ENCODE measurements around the gene FAF2.

The FAF2 gene

GRCh38 chr5:176491101-176491502, 42.9 kb downstream of the FAF2 start:
- DNase-seq (ENCODE audit: insufficient read length) (no peak), FAIRE-seq (no peak)
- TF ChIP-seq POLR2AphosphoS5 (IDR thresholded peaks at IDR 0.05; ENCODE audit: low read depth, low read length): no peak
- no peak for TF ChIP-seq TAF1 (IDR thresholded peaks at IDR 0.05; ENCODE audit: borderline replicate concordance, low read depth, low read length)
- no peak for TF ChIP-seq POLR2A (IDR thresholded peaks at IDR 0.05; ENCODE audit: low read depth, low read length)

- TF ChIP-seq TAF1 (IDR thresholded peaks at IDR 0.05; ENCODE audit: borderline replicate concordance, low read depth, low read length) (no peak), POLR2A (IDR thresholded peaks at IDR 0.05; ENCODE audit: low read depth, low read length) (no peak), POLR2AphosphoS5 (IDR thresholded peaks at IDR 0.05; ENCODE audit: low read depth, low read length) (no peak)
- no peak for FAIRE-seq
- no peak for DNase-seq (ENCODE audit: insufficient read length)
These were observed 43.7 kb downstream of the FAF2 start for GRCh38 chr5:176491901-176492300.

GRCh38 chr5:176492431-176492830, 44.2 kb downstream of the FAF2 start:
- TF ChIP-seq TAF1 (IDR thresholded peaks at IDR 0.05; ENCODE audit: borderline replicate concordance, low read depth, low read length) (no peak), POLR2A (IDR thresholded peaks at IDR 0.05; ENCODE audit: low read depth, low read length) (no peak), POLR2AphosphoS5 (IDR thresholded peaks at IDR 0.05; ENCODE audit: low read depth, low read length) (no peak)
- FAIRE-seq (no peak), DNase-seq (ENCODE audit: insufficient read length) (no peak)

GRCh38 chr5:176497852-176498251, 49.7 kb downstream of the FAF2 start:
- TF ChIP-seq TAF1 (IDR thresholded peaks at IDR 0.05; ENCODE audit: borderline replicate concordance, low read depth, low read length) (no peak), POLR2A (IDR thresholded peaks at IDR 0.05; ENCODE audit: low read depth, low read length) (no peak), POLR2AphosphoS5 (IDR thresholded peaks at IDR 0.05; ENCODE audit: low read depth, low read length) (no peak)
- FAIRE-seq (no peak), DNase-seq (ENCODE audit: insufficient read length) (no peak)

GRCh38 chr5:176499273-176499672, 51.1 kb downstream of the FAF2 start:
- DNase-seq (ENCODE audit: insufficient read length) (no peak), FAIRE-seq (no peak)
- no peak for TF ChIP-seq TAF1 (IDR thresholded peaks at IDR 0.05; ENCODE audit: borderline replicate concordance, low read depth, low read length)

GRCh38 chr5:176500511-176500910, 52.3 kb downstream of the FAF2 start:
- FAIRE-seq (no peak), DNase-seq (ENCODE audit: insufficient read length) (no peak)
- TF ChIP-seq POLR2A (IDR thresholded peaks at IDR 0.05; ENCODE audit: low read depth, low read length) (no peak), POLR2AphosphoS5 (IDR thresholded peaks at IDR 0.05; ENCODE audit: low read depth, low read length) (no peak), TAF1 (IDR thresholded peaks at IDR 0.05; ENCODE audit: borderline replicate concordance, low read depth, low read length) (no peak)

GRCh38 chr5:176501333-176501732, 53.1 kb downstream of the FAF2 start:
- TF ChIP-seq TAF1 (IDR thresholded peaks at IDR 0.05; ENCODE audit: borderline replicate concordance, low read depth, low read length) (no peak), POLR2AphosphoS5 (IDR thresholded peaks at IDR 0.05; ENCODE audit: low read depth, low read length) (no peak), POLR2A (IDR thresholded peaks at IDR 0.05; ENCODE audit: low read depth, low read length) (no peak)
- no peak for FAIRE-seq
- no peak for DNase-seq (ENCODE audit: insufficient read length)

GRCh38 chr5:176503496-176503895, 55.3 kb downstream of the FAF2 start:
- no peak for TF ChIP-seq TAF1 (IDR thresholded peaks at IDR 0.05; ENCODE audit: borderline replicate concordance, low read depth, low read length)
- TF ChIP-seq POLR2AphosphoS5 (IDR thresholded peaks at IDR 0.05; ENCODE audit: low read depth, low read length): no peak
- TF ChIP-seq POLR2A (IDR thresholded peaks at IDR 0.05; ENCODE audit: low read depth, low read length): no peak
- no peak for DNase-seq (ENCODE audit: insufficient read length)
- FAIRE-seq: no peak

- no peak for FAIRE-seq
- no peak for DNase-seq (ENCODE audit: insufficient read length)
- no peak for TF ChIP-seq POLR2A (IDR thresholded peaks at IDR 0.05; ENCODE audit: low read depth, low read length)
- TF ChIP-seq TAF1 (IDR thresholded peaks at IDR 0.05; ENCODE audit: borderline replicate concordance, low read depth, low read length): no peak
- TF ChIP-seq POLR2AphosphoS5 (IDR thresholded peaks at IDR 0.05; ENCODE audit: low read depth, low read length): no peak
These were observed 59.7 kb downstream of the FAF2 start for GRCh38 chr5:176507911-176508310.

GRCh38 chr5:176508603-176509002, 60.4 kb downstream of the FAF2 start:
- DNase-seq (ENCODE audit: insufficient read length) (no peak), FAIRE-seq (no peak)
- TF ChIP-seq TAF1 (IDR thresholded peaks at IDR 0.05; ENCODE audit: borderline replicate concordance, low read depth, low read length): no peak
- TF ChIP-seq POLR2A (IDR thresholded peaks at IDR 0.05; ENCODE audit: low read depth, low read length): no peak
- no peak for TF ChIP-seq POLR2AphosphoS5 (IDR thresholded peaks at IDR 0.05; ENCODE audit: low read depth, low read length)

- FAIRE-seq (no peak), DNase-seq (ENCODE audit: insufficient read length) (no peak)
- no peak for TF ChIP-seq TAF1 (IDR thresholded peaks at IDR 0.05; ENCODE audit: borderline replicate concordance, low read depth, low read length)
- TF ChIP-seq POLR2AphosphoS5 (IDR thresholded peaks at IDR 0.05; ENCODE audit: low read depth, low read length): no peak
- no peak for TF ChIP-seq POLR2A (IDR thresholded peaks at IDR 0.05; ENCODE audit: low read depth, low read length)
These were observed 65.6 kb downstream of the FAF2 start for GRCh38 chr5:176513788-176514187.

- DNase-seq (ENCODE audit: insufficient read length) (no peak), FAIRE-seq (no peak)
These were observed 66.2 kb downstream of the FAF2 start for GRCh38 chr5:176514244-176514950.

More at GRCh38 chr5:176514244-176514950, 66.2 kb downstream of the FAF2 start:
- no peak for TF ChIP-seq POLR2AphosphoS5 (IDR thresholded peaks at IDR 0.05; ENCODE audit: low read depth, low read length)
- no peak for TF ChIP-seq POLR2A (IDR thresholded peaks at IDR 0.05; ENCODE audit: low read depth, low read length)
- TF ChIP-seq TAF1 (IDR thresholded peaks at IDR 0.05; ENCODE audit: borderline replicate concordance, low read depth, low read length): no peak
